T-cell (primary cell): ENCODE data around the gene CYB5A. TPM values are rescaled to one million over a fixed set of nuclear protein-coding genes. Genes with fewer than 3 reads are reported as not detected.

ENCODE experiments used
- ATAC-seq, 4 experiments: fragments of 200-7000 bp in 3 of 4; fragments of 150-1000 bp in 1 of 4; cut with Tn5 transposase; replicated peaks in 1 of 4; 1 replicate in 3 of 4; 2 replicates in 1 of 4; pipeline ENCODE4 v1.10.0; 2021; ENCODE audit warnings: moderate library complexity in 3 of 4, mild to moderate bottlenecking in 2 of 4, moderate number of reproducible peaks in 1 of 4
- CTCF ChIA-PET, 2 donors: fragments of 300-600 bp; sonication (Branson Sonifier 250); formaldehyde crosslinking; loops; one replicate each; lab custom pipeline; 2022; ENCODE audit warnings: antibody characterized with exemption in 2 of 2; lab: Charles Lee
- POLR2A ChIA-PET, 2 donors: fragments of 300-600 bp; sonication (Branson Sonifier 250); formaldehyde crosslinking; loops; one replicate each; lab custom pipeline; 2022; ENCODE audit warnings: antibody characterized with exemption in 2 of 2; lab: Charles Lee
- DNase-seq, 35 experiments: peaks; one replicate each; pipeline versions ENCODE4 v3.0.0 to v3.0.0-alpha.2; 2013 to 2023
- H3K27ac ChIP-seq: one replicate; pipeline ENCODE4 v1.5.1; 2013; ENCODE audit warnings: low read length
- H3K27me3 ChIP-seq, 2 experiments: replicated peaks in 1 of 2; 1 replicate in 1 of 2; 2 replicates in 1 of 2; pipeline versions ENCODE4 v1.6.1 to v1.7.0; 2013; ENCODE audit warnings: low read length in 1 of 2, mixed read lengths in 1 of 2; ENCODE audit not compliant: control insufficient read depth in 2 of 2, insufficient read depth in 2 of 2; ENCODE audit errors: extremely low read depth in 1 of 2
- H3K36me3 ChIP-seq, 2 donors: 1 replicate in 1 of 2; 2 replicates in 1 of 2; pipeline versions ENCODE4 v1.6.1 to v1.7.0; 2013; ENCODE audit warnings: low read length in 1 of 2; ENCODE audit not compliant: control insufficient read depth in 2 of 2, insufficient read depth in 1 of 2; ENCODE audit errors: extremely low read depth in 1 of 2
- H3K4me1 ChIP-seq, 2 experiments: 1 replicate in 1 of 2; 2 replicates in 1 of 2; pipeline versions ENCODE4 v1.6.1 to v1.7.0; 2013; ENCODE audit warnings: low read length in 2 of 2, mixed read lengths in 1 of 2; ENCODE audit not compliant: insufficient read depth in 2 of 2, control insufficient read depth in 1 of 2; ENCODE audit errors: extremely low read depth in 1 of 2
- H3K4me3 ChIP-seq, 2 donors: 1 replicate in 1 of 2; 2 replicates in 1 of 2; pipeline versions ENCODE4 v1.5.1 to v1.7.0; 2013; ENCODE audit warnings: mild to moderate bottlenecking in 2 of 2, low read length in 1 of 2, moderate library complexity in 1 of 2; ENCODE audit not compliant: control insufficient read depth in 1 of 2; ENCODE audit errors: extremely low read depth in 1 of 2
- H3K9me3 ChIP-seq: 2 replicates; pipeline ENCODE4 v1.7.0; 2013
- H3K27ac Mint-ChIP-seq, 2 donors: one replicate each; pipeline ENCODE4 v1.8.0; 2020 to 2021; ENCODE audit warnings: mild to moderate bottlenecking in 2 of 2, mixed read lengths in 2 of 2
- H3K27me3 Mint-ChIP-seq, 2 donors: one replicate each; pipeline ENCODE4 v1.8.0; 2021 to 2022; ENCODE audit warnings: mixed read lengths in 2 of 2
- H3K36me3 Mint-ChIP-seq: one replicate; pipeline ENCODE4 v1.8.0; 2021; ENCODE audit warnings: mixed read lengths
- H3K4me1 Mint-ChIP-seq, 3 donors: one replicate each; pipeline ENCODE4 v1.8.0; 2020 to 2022; ENCODE audit warnings: mixed read lengths in 3 of 3, mild to moderate bottlenecking in 1 of 3
- H3K4me3 Mint-ChIP-seq, 3 donors: one replicate each; pipeline ENCODE4 v1.8.0; 2020 to 2022; ENCODE audit warnings: mild to moderate bottlenecking in 3 of 3, mixed read lengths in 3 of 3, moderate library complexity in 3 of 3
- H3K9me3 Mint-ChIP-seq, 3 donors: one replicate each; pipeline ENCODE4 v1.8.0; 2020 to 2022; ENCODE audit warnings: mixed read lengths in 3 of 3
- WGBS: methylation state at CpG from one replicate; pipeline ENCODE4 v1.1.5; 2013; ENCODE audit warnings: missing lambda C conversion rate; ENCODE audit not compliant: insufficient coverage; 5-methylcytosine and 5-hydroxymethylcytosine counted together
- total RNA-seq, 35 experiments: library from RNA in 6 of 35; stranded (reverse) in 6 of 35; fragments of 120-200 nt in 1 of 35; gene quantifications; one replicate each; pipeline versions ENCODE4 v1.2.1 to v1.2.4 and lab custom pipeline; 2013 to 2026

The CYB5A gene
- total RNA-seq, 5 donors from 2014 or later (not counting 1 experiment from before 2014, with no cell fraction given) = 14.4 to 28.8 (median 25.1) TPM

DNA sequence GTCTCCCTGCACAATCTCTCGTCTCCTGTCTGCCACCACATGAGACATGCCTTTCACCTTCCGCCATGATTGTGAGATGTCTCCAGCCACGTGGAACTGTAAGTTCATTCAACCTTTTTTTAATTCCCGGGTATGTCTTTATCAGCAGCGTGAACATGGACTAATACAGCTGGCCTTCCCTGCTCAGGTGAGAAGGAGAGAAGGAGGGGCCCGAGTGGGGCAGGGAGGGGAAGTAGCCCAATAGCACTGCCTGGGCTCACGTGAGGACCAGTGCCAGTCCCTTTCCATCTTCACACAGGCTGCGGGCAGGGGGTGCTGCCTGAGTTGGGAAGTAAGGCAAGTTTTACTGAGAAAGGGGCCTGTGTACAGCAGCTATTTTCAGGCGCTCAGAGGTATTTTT lies 70.7 kb downstream of the CYB5A start:
- Histone ChIP-seq H3K4me3 (no peak overlapping the region), H3K27ac (no peak overlapping the region), H3K4me1 (no peaks in the 10 kb centered on the region), H3K36me3 (no peaks in the 10 kb centered on the region), H3K9me3 (no peaks in the 10 kb centered on the region), H3K27me3 (no peaks in the 10 kb centered on the region)
- H3K36me3 Mint-ChIP-seq = no peaks in the 10 kb centered on the region
- no peak overlapping the region for H3K27ac Mint-ChIP-seq
- no peak overlapping the region for H3K4me3 Mint-ChIP-seq
- ChIA-PET POLR2A (interaction anchor here in 1 of 2 donors (0.6 kb wide), 1 partner anchor 33 kb away, joined by 3 read pairs; no protein-coding TSS in a partner anchor), CTCF (no interaction called here)
- ATAC-seq (no peak), DNase-seq (no peak)
- H3K27me3 Mint-ChIP-seq = peaks cover 4 to 6% of the 10 kb centered on the region in 2 donors
- no peaks in the 10 kb centered on the region for H3K9me3 Mint-ChIP-seq
- no peaks in the 10 kb centered on the region for H3K4me1 Mint-ChIP-seq
- WGBS = 88% methylated on average over 3 of the region's 9 CpGs

- Mint-ChIP-seq H3K27me3 (peaks cover 3 to 7% of the 10 kb centered on the region in 2 donors), H3K27ac (no peak overlapping the region), H3K4me3 (no peak overlapping the region), H3K36me3 (no peaks in the 10 kb centered on the region), H3K4me1 (no peaks in the 10 kb centered on the region), H3K9me3 (no peaks in the 10 kb centered on the region)
- no CpG with 5 or more reads among the region's 10 CpGs for WGBS
- no peak for ATAC-seq
- no peaks in the 10 kb centered on the region for H3K36me3 ChIP-seq
- no peak overlapping the region for H3K4me3 ChIP-seq
- H3K4me1 ChIP-seq = no peaks in the 10 kb centered on the region
- POLR2A ChIA-PET = no interaction called here
- no peaks in the 10 kb centered on the region for H3K9me3 ChIP-seq
- H3K27ac ChIP-seq = no peak overlapping the region
- CTCF ChIA-PET = no interaction called here
- H3K27me3 ChIP-seq = peaks cover 0 to 5% of the 10 kb centered on the region in 2 experiments
- no peak for DNase-seq
Measured at GRCh38 chr18:74219056-74219455, 72.7 kb downstream of the CYB5A start.

DNA sequence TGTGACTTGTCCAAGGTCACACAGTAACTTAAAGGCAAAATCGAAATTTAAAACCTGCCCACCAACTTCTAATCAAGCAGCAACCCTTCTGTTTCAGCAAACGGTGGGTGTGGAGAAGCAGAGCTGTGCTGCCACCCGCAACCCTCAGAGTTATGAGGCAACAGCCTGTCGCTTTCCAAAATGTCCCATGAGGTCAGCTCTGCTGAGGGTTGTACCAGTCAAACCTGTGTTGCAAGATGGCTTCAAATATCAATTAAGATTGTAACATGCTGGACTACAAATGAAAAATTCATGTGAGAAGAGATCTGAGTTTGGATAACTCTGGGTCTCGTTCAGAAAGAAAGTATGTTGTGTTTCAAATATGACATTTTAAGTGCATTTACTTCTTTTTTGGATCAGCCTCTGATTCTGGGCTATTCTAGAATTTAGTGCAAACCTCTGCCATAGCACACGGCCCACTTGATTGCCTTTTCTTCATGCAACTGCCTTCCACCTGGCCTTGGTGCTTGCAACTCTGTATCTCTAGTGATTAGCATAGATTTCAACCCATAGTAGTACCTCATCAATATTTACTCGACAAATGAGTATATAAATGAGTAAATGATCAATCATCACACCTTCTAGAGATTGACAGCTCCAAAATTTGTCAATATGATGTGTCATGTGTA lies 74.2 kb downstream of the CYB5A start:
- no peaks in the 10 kb centered on the region for H3K9me3 ChIP-seq
- Mint-ChIP-seq H3K4me3 (no peak overlapping the region), H3K36me3 (no peaks in the 10 kb centered on the region), H3K27me3 (peaks cover 10% of the 10 kb centered on the region in 2 donors), H3K27ac (no peak overlapping the region), H3K9me3 (no peaks in the 10 kb centered on the region), H3K4me1 (no peaks in the 10 kb centered on the region)
- H3K27ac ChIP-seq = no peak overlapping the region
- no peaks in the 10 kb centered on the region for H3K4me1 ChIP-seq
- no peaks in the 10 kb centered on the region for H3K36me3 ChIP-seq
- POLR2A ChIA-PET = no interaction called here
- CTCF ChIA-PET = interaction anchor here in 1 of 2 donors (0.6 kb wide), 1 partner anchor 10 kb away, joined by 5 read pairs; no protein-coding TSS in a partner anchor
- peaks cover 0 to 6% of the 10 kb centered on the region in 2 experiments for H3K27me3 ChIP-seq
- DNase-seq = no peak
- H3K4me3 ChIP-seq = no peak overlapping the region
- ATAC-seq = no peak
- WGBS = 68% methylated on average over 5 of the region's 7 CpGs

DNA sequence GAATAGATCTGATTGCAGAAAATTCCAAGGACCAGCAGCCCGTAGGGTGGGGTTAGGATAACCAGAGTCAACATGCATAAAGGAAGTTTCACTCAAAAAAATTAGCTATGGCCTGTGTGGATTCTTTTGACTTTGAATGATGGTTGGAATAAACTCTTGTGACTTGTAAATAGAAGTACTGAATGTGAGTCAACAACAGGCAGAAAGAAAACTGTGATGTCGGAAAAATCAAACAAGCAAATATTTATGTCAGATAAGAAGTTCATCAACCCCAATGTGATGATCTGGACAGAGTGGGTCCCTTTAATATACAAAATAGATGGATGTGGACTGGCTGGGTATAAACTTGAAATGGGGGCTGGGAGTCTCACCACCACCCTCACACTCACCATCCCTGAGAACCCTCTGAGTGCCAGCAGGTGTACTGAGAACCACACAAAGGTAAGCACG lies 75.1 kb downstream of the CYB5A start:
- no peaks in the 10 kb centered on the region for H3K9me3 Mint-ChIP-seq
- no peaks in the 10 kb centered on the region for H3K36me3 Mint-ChIP-seq
- no peak overlapping the region for H3K4me3 Mint-ChIP-seq
- WGBS = 87% methylated on average over 2 of the region's 3 CpGs
- Histone ChIP-seq H3K36me3 (no peaks in the 10 kb centered on the region), H3K4me3 (no peak overlapping the region), H3K4me1 (no peaks in the 10 kb centered on the region), H3K27ac (no peak overlapping the region), H3K9me3 (no peaks in the 10 kb centered on the region), H3K27me3 (peaks cover 0 to 6% of the 10 kb centered on the region in 2 experiments)
- ATAC-seq = no peak
- ChIA-PET CTCF (no interaction called here), POLR2A (no interaction called here)
- no peaks in the 10 kb centered on the region for H3K4me1 Mint-ChIP-seq
- H3K27ac Mint-ChIP-seq = no peak overlapping the region
- DNase-seq = no peak
- H3K27me3 Mint-ChIP-seq = peaks cover 10 to 15% of the 10 kb centered on the region in 2 donors

DNA sequence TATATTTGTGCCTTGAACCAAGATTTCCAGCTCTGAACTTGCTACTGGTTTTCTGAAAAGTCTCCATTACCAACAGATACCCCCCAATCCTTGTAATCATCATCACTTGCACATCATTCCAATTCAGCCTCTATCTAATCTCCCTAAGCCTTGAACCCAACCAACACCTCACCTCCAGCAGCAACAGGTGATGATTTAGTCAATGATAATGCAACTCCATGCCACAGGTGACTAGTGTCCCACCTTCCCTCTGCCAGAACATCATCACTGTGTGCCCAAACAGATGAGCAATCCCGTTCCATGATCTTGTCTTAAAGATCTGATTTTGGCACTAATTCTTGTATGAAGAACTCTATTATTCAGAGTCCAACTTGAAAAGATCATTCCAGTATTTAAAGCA lies 75.9 kb downstream of the CYB5A start:
- no peak overlapping the region for H3K4me3 Mint-ChIP-seq
- H3K36me3 Mint-ChIP-seq = no peaks in the 10 kb centered on the region
- H3K9me3 ChIP-seq = no peaks in the 10 kb centered on the region
- peaks cover 14 to 15% of the 10 kb centered on the region in 2 donors for H3K27me3 Mint-ChIP-seq
- peaks cover 0 to 6% of the 10 kb centered on the region in 2 experiments for H3K27me3 ChIP-seq
- POLR2A ChIA-PET = no interaction called here
- no peaks in the 10 kb centered on the region for H3K36me3 ChIP-seq
- WGBS = no CpG with 5 or more reads among the region's 1 CpG
- DNase-seq (no peak), ATAC-seq (no peak)
- no peaks in the 10 kb centered on the region for H3K9me3 Mint-ChIP-seq
- no peaks in the 10 kb centered on the region for H3K4me1 ChIP-seq
- no peak overlapping the region for H3K4me3 ChIP-seq
- CTCF ChIA-PET = no interaction called here
- H3K4me1 Mint-ChIP-seq = no peaks in the 10 kb centered on the region
- H3K27ac Mint-ChIP-seq = no peak overlapping the region
- no peak overlapping the region for H3K27ac ChIP-seq

GRCh38 chr18:74213429-74213828 lies 78.3 kb downstream of the CYB5A start:
- no peak overlapping the region for H3K27ac Mint-ChIP-seq
- no peak for DNase-seq
- no peaks in the 10 kb centered on the region for H3K9me3 Mint-ChIP-seq
- Histone ChIP-seq H3K27ac (no peak overlapping the region), H3K4me3 (no peak overlapping the region), H3K27me3 (peaks cover 0 to 8% of the 10 kb centered on the region in 2 experiments), H3K9me3 (no peaks in the 10 kb centered on the region), H3K4me1 (no peaks in the 10 kb centered on the region), H3K36me3 (no peaks in the 10 kb centered on the region)
- CTCF ChIA-PET = no interaction called here
- POLR2A ChIA-PET = no interaction called here
- no peaks in the 10 kb centered on the region for H3K36me3 Mint-ChIP-seq
- H3K4me1 Mint-ChIP-seq = no peaks in the 10 kb centered on the region
- no peak overlapping the region for H3K4me3 Mint-ChIP-seq
- H3K27me3 Mint-ChIP-seq = peaks cover 16 to 19% of the 10 kb centered on the region in 2 donors
- no peak for ATAC-seq
- no CpG with 5 or more reads among the region's 3 CpGs for WGBS
